ENCODE results near the gene UCK1.

GRCh38 chr9:131554087-131554842 is 23.2 kb upstream of the UCK1 start:
- TF ChIP-seq CTCF (IDR thresholded peaks at IDR 0.05; ENCODE audit: low read depth, low read length) (no peak), POLR2A (IDR thresholded peaks at IDR 0.05; ENCODE audit: extremely low read depth, insufficient read length) (no peak), MYC (IDR thresholded peaks at IDR 0.05; ENCODE audit: low read depth, low read length) (no peak)
